ENCODE measurements around the gene POMP.

GRCh38 chr13:28658796-28659620 is at the start of gene POMP:
- TF ChIP-seq CTCF (IDR thresholded peaks at IDR 0.05) = no peak
- TF ChIP-seq EP300 (IDR thresholded peaks at IDR 0.05; ENCODE audit: low read depth) = peak; percentile 64
